H1 (cell line): ENCODE data around the gene TLK2. TPM values are rescaled to one million over a fixed set of nuclear protein-coding genes. Genes with fewer than 3 reads are reported as not detected.
"Not testable (repeated sequence)": the region's sequence is repeated elsewhere in the genome, so short reads cannot be mapped to it uniquely, and the experiment has no call there.

Source experiments
- CTCF ChIA-PET: fragments of 300-600 bp; sonication (Branson Sonifier 250); formaldehyde crosslinking; loops from one replicate; lab custom pipeline; 2021; ENCODE audit not compliant: partially characterized antibody; lab: Charles Lee
- POLR2A ChIA-PET: fragments of 300-600 bp; sonication (Branson Sonifier 250); formaldehyde crosslinking; loops from one replicate; lab custom pipeline; 2021; ENCODE audit warnings: inconsistent platforms; ENCODE audit not compliant: partially characterized antibody; lab: Charles Lee
- DNase-seq, 2 experiments: peaks; one replicate each; pipeline versions ENCODE4 v3.0.0 to v3.0.0-alpha.2; 2010 to 2022; ENCODE audit warnings: low spot score in 2 of 2, low read depth in 1 of 2, mixed read lengths in 1 of 2
- FAIRE-seq: peaks from 2 replicates; lab custom pipeline; 2011; peaks lifted over from hg19 to GRCh38; lab: Jason Lieb, UNC
- H2AFZ ChIP-seq: 2 replicates; pipeline ENCODE4 v1.8.1; 2012; ENCODE audit warnings: low read length, inconsistent platforms
- H2AK5ac ChIP-seq: 2 replicates; pipeline ENCODE4 v1.6.1; 2013; ENCODE audit warnings: low read depth, low read length
- H2BK120ac ChIP-seq: replicated peaks from 2 replicates; pipeline ENCODE3; 2013; ENCODE audit warnings: low read depth, low read length, inconsistent platforms
- H2BK12ac ChIP-seq: 2 replicates; pipeline ENCODE4 v1.6.1; 2013; ENCODE audit warnings: low read depth, low read length
- H2BK15ac ChIP-seq: 2 replicates; pipeline ENCODE4 v1.6.1; 2013; ENCODE audit warnings: low read length
- H2BK20ac ChIP-seq: 2 replicates; pipeline ENCODE4 v1.6.1; 2013; ENCODE audit warnings: low read length
- H2BK5ac ChIP-seq: 2 replicates; pipeline ENCODE4 v1.6.1; 2013; ENCODE audit warnings: low read depth, low read length
- H3K14ac ChIP-seq: 2 replicates; pipeline ENCODE4 v1.6.1; 2013; ENCODE audit warnings: inconsistent platforms; ENCODE audit not compliant: insufficient read length
- H3K18ac ChIP-seq: 2 replicates; pipeline ENCODE4 v1.6.1; 2013; ENCODE audit warnings: low read length; ENCODE audit errors: extremely low read depth
- H3K23ac ChIP-seq: 2 replicates; pipeline ENCODE4 v1.6.1; 2013; ENCODE audit warnings: inconsistent platforms; ENCODE audit not compliant: insufficient read length
- H3K23me2 ChIP-seq: 2 replicates; pipeline ENCODE4 v1.6.1; 2013; ENCODE audit warnings: low read depth, low read length
- H3K27ac ChIP-seq: 2 replicates; pipeline ENCODE4 v1.6.1; 2011; ENCODE audit warnings: low read depth, low read length, inconsistent platforms
- H3K27me3 ChIP-seq, 4 experiments: replicated peaks in 1 of 4; 1 replicate in 1 of 4; 2 replicates in 3 of 4; pipeline versions ENCODE4 v1.6.1 to v1.8.1; 2011 to 2013; ENCODE audit warnings: low read length in 3 of 4, mild to moderate bottlenecking in 3 of 4, inconsistent platforms in 2 of 4, mixed read lengths in 2 of 4, moderate library complexity in 1 of 4; ENCODE audit not compliant: control insufficient read depth in 3 of 4, insufficient read depth in 3 of 4; ENCODE audit errors: extremely low read depth in 1 of 4
- H3K36me3 ChIP-seq, 4 experiments: 2 replicates each; pipeline versions ENCODE4 v1.6.1 to v1.8.1; 2011 to 2013; ENCODE audit warnings: mild to moderate bottlenecking in 4 of 4, low read length in 3 of 4, moderate library complexity in 2 of 4, control low read depth in 1 of 4, inconsistent platforms in 1 of 4; ENCODE audit not compliant: insufficient read depth in 4 of 4, control insufficient read depth in 2 of 4
- H3K4ac ChIP-seq: replicated peaks from 2 replicates; pipeline ENCODE3; 2013; ENCODE audit warnings: low read length, low read depth, mixed read lengths, inconsistent platforms; ENCODE audit not compliant: insufficient read length
- H3K4me1 ChIP-seq, 4 experiments: replicated peaks in 1 of 4; 1 replicate in 1 of 4; 2 replicates in 3 of 4; pipeline versions ENCODE4 v1.6.1 to v1.8.1; 2011 to 2013; ENCODE audit warnings: low read length in 3 of 4, inconsistent platforms in 2 of 4, mixed read lengths in 1 of 4; ENCODE audit not compliant: insufficient read depth in 4 of 4, control insufficient read depth in 3 of 4
- H3K4me2 ChIP-seq, 2 experiments: 2 replicates each; pipeline versions ENCODE4 v1.6.1 to v1.8.1; 2011 to 2013; ENCODE audit warnings: low read depth in 2 of 2, low read length in 2 of 2, control low read depth in 1 of 2, inconsistent platforms in 1 of 2, mild to moderate bottlenecking in 1 of 2; ENCODE audit not compliant: insufficient read depth in 1 of 2
- H3K4me3 ChIP-seq, 4 experiments: fragments of 200-600, 300-600 bp in 1 of 4; sonication (generic), shearing (Covaris generic), sonication (Bioruptor Twin) in 1 of 4; 2 replicates each; pipeline versions ENCODE4 v1.5.1 to v1.8.1; 2011 to 2016; ENCODE audit warnings: low read length in 4 of 4, low read depth in 3 of 4, control low read depth in 2 of 4, inconsistent platforms in 2 of 4, mild to moderate bottlenecking in 2 of 4, mixed read lengths in 1 of 4, moderate library complexity in 1 of 4; ENCODE audit not compliant: insufficient read depth in 2 of 4; ENCODE audit errors: extremely low read depth in 1 of 4
- H3K56ac ChIP-seq: replicated peaks from 2 replicates; pipeline ENCODE3; 2013; ENCODE audit warnings: low read depth, mild to moderate bottlenecking, mixed read lengths, low read length, inconsistent platforms; ENCODE audit not compliant: insufficient read length
- H3K79me1 ChIP-seq: 2 replicates; pipeline ENCODE4 v1.6.1; 2013; ENCODE audit warnings: low read depth, low read length, control low read depth
- H3K79me2 ChIP-seq, 2 experiments: 2 replicates each; pipeline versions ENCODE4 v1.6.1 to v1.8.1; 2012 to 2013; ENCODE audit warnings: low read length in 2 of 2, mild to moderate bottlenecking in 2 of 2, inconsistent platforms in 1 of 2; ENCODE audit not compliant: insufficient read depth in 2 of 2, control insufficient read depth in 1 of 2
- H3K9ac ChIP-seq, 4 experiments: replicated peaks in 1 of 4; 1 replicate in 1 of 4; 2 replicates in 3 of 4; pipeline versions ENCODE4 v1.6.1 to v1.8.1; 2011 to 2013; ENCODE audit warnings: low read depth in 3 of 4, low read length in 3 of 4, control low read depth in 2 of 4, mild to moderate bottlenecking in 2 of 4, moderate library complexity in 2 of 4, inconsistent platforms in 1 of 4; ENCODE audit errors: extremely low read depth in 1 of 4
- H3K9me3 ChIP-seq, 2 experiments: 2 replicates each; pipeline versions ENCODE4 v1.6.1 to v1.8.1; 2012 to 2013; ENCODE audit warnings: mild to moderate bottlenecking in 2 of 2, moderate library complexity in 2 of 2, control low read depth in 1 of 2, inconsistent platforms in 1 of 2, low read depth in 1 of 2, low read length in 1 of 2, mixed read lengths in 1 of 2; ENCODE audit not compliant: insufficient read depth in 2 of 2
- H4K20me1 ChIP-seq, 2 experiments: replicated peaks in 1 of 2; 2 replicates each; pipeline versions ENCODE3 to v1.8.1; 2011 to 2013; ENCODE audit warnings: inconsistent platforms in 2 of 2, low read length in 2 of 2, mild to moderate bottlenecking in 1 of 2; ENCODE audit not compliant: insufficient read depth in 2 of 2, control insufficient read depth in 1 of 2
- H4K5ac ChIP-seq: 2 replicates; pipeline ENCODE4 v1.6.1; 2013; ENCODE audit warnings: low read length, low read depth, mixed read lengths, inconsistent platforms; ENCODE audit not compliant: insufficient read length
- H4K8ac ChIP-seq: 2 replicates; pipeline ENCODE4 v1.8.0; 2013; ENCODE audit warnings: mild to moderate bottlenecking, moderate library complexity, low read length, inconsistent platforms; ENCODE audit not compliant: insufficient read depth; ENCODE audit errors: extremely low read depth
- H4K91ac ChIP-seq: replicated peaks from 2 replicates; pipeline ENCODE3; 2013; ENCODE audit warnings: low read length, mixed read lengths, inconsistent platforms; ENCODE audit not compliant: insufficient read length
- WGBS, 2 experiments: shearing (Covaris generic) in 1 of 2; methylation state at CpG; one replicate each; pipeline versions ENCODE4 v1.1.6 to v1.1.7; 2013 to 2015; ENCODE audit warnings: low lambda C conversion rate in 2 of 2, mixed read lengths in 2 of 2, inconsistent platforms in 1 of 2, low coverage in 1 of 2, missing lambda C conversion rate in 1 of 2; ENCODE audit not compliant: insufficient replicate concordance in 2 of 2, insufficient coverage in 1 of 2, insufficient read length in 1 of 2; ENCODE audit errors: extremely low coverage in 1 of 2, missing lambda C conversion rate in 1 of 2; 5-methylcytosine and 5-hydroxymethylcytosine counted together
- polyA plus RNA-seq, 7 experiments: library from polyadenylated mRNA; depleted of rRNA in 3 of 7; stranded (reverse) in 5 of 7; unstranded in 2 of 7; fragments of >200 nt in 5 of 7; fragments of 200-250 nt in 2 of 7; gene quantifications; 1 replicate in 5 of 7; 2 replicates in 1 of 7; 4 replicates in 1 of 7; pipeline versions ENCODE4 v1.2.1 to v1.2.3, GENCODE V29; 2011 to 2013; ENCODE audit warnings: missing spikeins in 2 of 7, mixed read lengths in 2 of 7
- total RNA-seq: library from RNA; stranded (reverse); fragmentation: NEBNext Ultra II Directional; extraction: Animal tissue kit (Norgen Biotek cat#: 25700); gene quantifications from 2 replicates; pipeline ENCODE4 v1.2.1, GENCODE V29; 2021

The TLK2 gene
- total and polyA plus RNA-seq, 2 of the 8 experiments (the other 6 are each of a cell fraction or from before 2014, with no cell fraction given), result 43.1 to 59.9 TPM

DNA sequence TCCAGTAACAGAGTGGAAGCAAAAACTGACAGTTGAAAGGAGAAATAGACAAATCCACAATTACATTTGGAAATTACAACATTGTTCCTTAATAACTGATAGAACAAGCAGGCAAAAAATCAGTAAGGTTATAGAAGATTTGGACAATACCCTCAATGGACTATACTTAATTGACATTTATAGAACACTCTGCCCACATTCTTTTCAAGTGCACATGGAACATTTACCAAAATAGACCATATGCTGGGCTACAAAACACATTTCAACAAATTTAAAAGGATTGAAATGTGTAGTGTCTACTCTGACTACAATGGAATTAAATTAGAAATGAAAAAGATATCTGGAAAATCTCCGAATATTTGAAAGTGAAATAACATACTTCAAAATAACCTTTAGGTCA lies 21.8 kb downstream of the TLK2 start:
- H2BK5ac ChIP-seq, H3K9me3 ChIP-seq, H3K27me3 ChIP-seq, H3K14ac ChIP-seq, H3K4ac ChIP-seq, H3K4me1 ChIP-seq, DNase-seq, H3K18ac ChIP-seq, H3K27ac ChIP-seq, POLR2A ChIA-PET, H3K23me2 ChIP-seq, H2BK20ac ChIP-seq, H3K9ac ChIP-seq, H4K5ac ChIP-seq, H3K56ac ChIP-seq, H3K36me3 ChIP-seq, H2BK15ac ChIP-seq, H3K79me1 ChIP-seq, H2BK120ac ChIP-seq, H2BK12ac ChIP-seq, H4K20me1 ChIP-seq, H3K4me3 ChIP-seq, H3K4me2 ChIP-seq, H4K91ac ChIP-seq, FAIRE-seq, H2AFZ ChIP-seq, H3K23ac ChIP-seq, CTCF ChIA-PET, H4K8ac ChIP-seq, H2AK5ac ChIP-seq: not testable (repeated sequence)
- 96% methylated on average over 1 of the region's 1 CpG; no CpG with 5 or more reads in 1 of the 2 experiments for WGBS, 2 experiments
- peaks cover 0 to 59% of the 10 kb centered on the region in 2 experiments; a peak in 2 of 4 replicates for H3K79me2 ChIP-seq

DNA sequence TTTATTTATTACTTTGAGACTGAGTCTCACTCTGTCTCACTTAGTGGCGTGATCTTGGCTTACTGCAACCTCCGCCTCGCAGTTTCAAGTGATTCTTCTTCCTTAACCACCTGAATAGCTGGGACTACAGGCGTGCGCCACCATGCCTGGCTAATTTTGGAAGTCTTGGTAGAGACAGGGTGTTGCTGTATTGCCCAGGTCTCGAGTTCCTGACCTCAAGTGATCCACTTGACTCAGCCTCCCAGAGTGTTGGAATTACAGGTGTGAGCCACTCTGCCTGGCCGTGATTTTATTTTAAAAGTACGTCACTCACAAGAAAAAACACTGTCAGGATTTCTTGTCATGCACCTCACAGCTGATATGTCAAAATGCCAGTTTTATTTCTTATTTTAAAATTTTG lies 26.2 kb downstream of the TLK2 start:
- DNase-seq, H3K23me2 ChIP-seq, H3K18ac ChIP-seq, H3K9me3 ChIP-seq, H3K56ac ChIP-seq, H3K4ac ChIP-seq, H2BK15ac ChIP-seq, H3K4me1 ChIP-seq, CTCF ChIA-PET, H3K27me3 ChIP-seq, FAIRE-seq, POLR2A ChIA-PET, H2BK20ac ChIP-seq, H3K27ac ChIP-seq, H3K4me2 ChIP-seq, H3K4me3 ChIP-seq, H2AFZ ChIP-seq, H4K8ac ChIP-seq, H4K5ac ChIP-seq, H3K9ac ChIP-seq, H3K79me1 ChIP-seq, H2BK5ac ChIP-seq, H4K91ac ChIP-seq, H4K20me1 ChIP-seq, H2BK120ac ChIP-seq, H3K36me3 ChIP-seq, H2AK5ac ChIP-seq, H3K14ac ChIP-seq, H2BK12ac ChIP-seq, H3K23ac ChIP-seq: not testable (repeated sequence)
- peaks cover 0 to 55% of the 10 kb centered on the region in 2 experiments; a peak in 2 of 4 replicates for H3K79me2 ChIP-seq
- 98% methylated on average over 8 of the region's 8 CpGs; no CpG with 5 or more reads in 1 of the 2 experiments for WGBS, 2 experiments
